Measurements from ENCODE around the gene PCCA.
"Not testable (repeated sequence)": the region's sequence is repeated elsewhere in the genome, so short reads cannot be mapped to it uniquely, and the experiment has no call there.

PCCA gene

GRCh38 chr13:100138859-100139491, 50.1 kb downstream of the PCCA start:
- Histone ChIP-seq H4K20me1 (ENCODE audit: low read depth, low read length) (no peaks in the 10 kb centered on the region), H3K9me3 (ENCODE audit: insufficient read depth, low read length) (no peaks in the 10 kb centered on the region), H3K9me2 (replicated peaks; ENCODE audit: insufficient read depth, low read length) (no peaks in the 10 kb centered on the region), H3K27me3 (ENCODE audit: low read length) (no peaks in the 10 kb centered on the region), H3K36me3 (ENCODE audit: low read length) (no peaks in the 10 kb centered on the region), H3K79me2 (ENCODE audit: insufficient read depth, low read length) (no peaks in the 10 kb centered on the region), H3F3A (ENCODE audit: insufficient read depth) (no peaks in the 10 kb centered on the region), H2AFZ (ENCODE audit: low read depth, low read length, severe bottlenecking) (no peak overlapping the region), H3K9ac (ENCODE audit: low read length) (no peak overlapping the region), H3K27ac (ENCODE audit: low read depth, low read length) (no peak overlapping the region), H3K4me3 (ENCODE audit: insufficient read depth, low read length, poor library complexity, severe bottlenecking) (no peak overlapping the region), H3K4me2 (ENCODE audit: low read depth, low read length, poor library complexity, severe bottlenecking) (no peak overlapping the region)
- no peak for TF ChIP-seq EZH2phosphoT487 (conservative IDR thresholded peaks at IDR 0.05; ENCODE audit: low read length)
- no peak for TF ChIP-seq CTCF (IDR thresholded peaks at IDR 0.05; ENCODE audit: insufficient read depth, low read length, poor library complexity, severe bottlenecking)

- Histone ChIP-seq H4K20me1 (ENCODE audit: low read depth, low read length) (no peaks in the 10 kb centered on the region), H3K4me2 (ENCODE audit: low read depth, low read length, poor library complexity, severe bottlenecking) (no peak overlapping the region), H3F3A (ENCODE audit: insufficient read depth) (no peaks in the 10 kb centered on the region), H3K9ac (ENCODE audit: low read length) (no peak overlapping the region), H2AFZ (ENCODE audit: low read depth, low read length, severe bottlenecking) (no peak overlapping the region), H3K27ac (ENCODE audit: low read depth, low read length) (no peak overlapping the region), H3K27me3 (ENCODE audit: low read length) (no peaks in the 10 kb centered on the region), H3K4me3 (ENCODE audit: insufficient read depth, low read length, poor library complexity, severe bottlenecking) (no peak overlapping the region), H3K9me3 (ENCODE audit: insufficient read depth, low read length) (no peaks in the 10 kb centered on the region), H3K36me3 (ENCODE audit: low read length) (no peaks in the 10 kb centered on the region), H3K79me2 (ENCODE audit: insufficient read depth, low read length) (no peaks in the 10 kb centered on the region), H3K9me2 (replicated peaks; ENCODE audit: insufficient read depth, low read length) (no peaks in the 10 kb centered on the region)
- TF ChIP-seq CTCF (IDR thresholded peaks at IDR 0.05; ENCODE audit: insufficient read depth, low read length, poor library complexity, severe bottlenecking) = no peak
- TF ChIP-seq EZH2phosphoT487 (conservative IDR thresholded peaks at IDR 0.05; ENCODE audit: low read length) = no peak
Observed at GRCh38 chr13:100139817-100140216, 50.9 kb downstream of the PCCA start.

GRCh38 chr13:100140441-100140840, 51.5 kb downstream of the PCCA start:
- Histone ChIP-seq H3K79me2 (ENCODE audit: insufficient read depth, low read length) (no peaks in the 10 kb centered on the region), H3K27me3 (ENCODE audit: low read length) (no peaks in the 10 kb centered on the region), H3K9me2 (replicated peaks; ENCODE audit: insufficient read depth, low read length) (no peaks in the 10 kb centered on the region), H4K20me1 (ENCODE audit: low read depth, low read length) (no peaks in the 10 kb centered on the region), H3K4me2 (ENCODE audit: low read depth, low read length, poor library complexity, severe bottlenecking) (no peak overlapping the region), H3K27ac (ENCODE audit: low read depth, low read length) (no peak overlapping the region), H3F3A (ENCODE audit: insufficient read depth) (no peaks in the 10 kb centered on the region), H3K4me3 (ENCODE audit: insufficient read depth, low read length, poor library complexity, severe bottlenecking) (no peak overlapping the region), H2AFZ (ENCODE audit: low read depth, low read length, severe bottlenecking) (no peak overlapping the region), H3K9me3 (ENCODE audit: insufficient read depth, low read length) (no peaks in the 10 kb centered on the region), H3K36me3 (ENCODE audit: low read length) (no peaks in the 10 kb centered on the region), H3K9ac (ENCODE audit: low read length) (no peak overlapping the region)
- TF ChIP-seq CTCF (IDR thresholded peaks at IDR 0.05; ENCODE audit: insufficient read depth, low read length, poor library complexity, severe bottlenecking) = no peak
- no peak for TF ChIP-seq EZH2phosphoT487 (conservative IDR thresholded peaks at IDR 0.05; ENCODE audit: low read length)

GRCh38 chr13:100141461-100141961, 52.6 kb downstream of the PCCA start:
- not testable (repeated sequence) for H3K9ac ChIP-seq (ENCODE audit: low read length); H3K36me3 ChIP-seq (ENCODE audit: low read length); H3K4me3 ChIP-seq (ENCODE audit: insufficient read depth, low read length, poor library complexity, severe bottlenecking); H2AFZ ChIP-seq (ENCODE audit: low read depth, low read length, severe bottlenecking); H3K9me2 ChIP-seq (replicated peaks; ENCODE audit: insufficient read depth, low read length); H4K20me1 ChIP-seq (ENCODE audit: low read depth, low read length); H3K9me3 ChIP-seq (ENCODE audit: insufficient read depth, low read length); H3F3A ChIP-seq (ENCODE audit: insufficient read depth); H3K27ac ChIP-seq (ENCODE audit: low read depth, low read length); H3K4me2 ChIP-seq (ENCODE audit: low read depth, low read length, poor library complexity, severe bottlenecking); H3K27me3 ChIP-seq (ENCODE audit: low read length); H3K79me2 ChIP-seq (ENCODE audit: insufficient read depth, low read length)
